CD14-positive monocyte (primary cell): ENCODE measurements around the gene NFATC1. TPM values are rescaled to one million over a fixed set of nuclear protein-coding genes. Genes with fewer than 3 reads are reported as not detected.

Experiments used
- DNase-seq, 3 donors: peaks; one replicate each; pipeline ENCODE4 v3.0.0-alpha.2; 2011 to 2022
- H2AFZ ChIP-seq: 2 replicates; pipeline ENCODE4 v1.6.0; 2012; ENCODE audit warnings: mild to moderate bottlenecking, low read depth, low read length, inconsistent platforms; ENCODE audit not compliant: insufficient read depth, poor library complexity, severe bottlenecking
- H3K27ac ChIP-seq, 2 donors: 1 replicate in 1 of 2; 2 replicates in 1 of 2; pipeline ENCODE4 v1.5.1; 2012 to 2013; ENCODE audit warnings: low read length in 2 of 2, control low read depth in 1 of 2, inconsistent platforms in 1 of 2, low read depth in 1 of 2, mild to moderate bottlenecking in 1 of 2
- H3K27me3 ChIP-seq, 2 donors: one replicate each; pipeline versions ENCODE4 v1.6.0 to v1.6.1; 2011 to 2013; ENCODE audit warnings: low read length in 2 of 2; ENCODE audit not compliant: control insufficient read depth in 2 of 2, insufficient read depth in 2 of 2
- H3K36me3 ChIP-seq, 2 donors: replicated peaks in 1 of 2; 1 replicate in 1 of 2; 2 replicates in 1 of 2; pipeline versions ENCODE4 v1.5.1 to v1.6.1; 2012 to 2013; ENCODE audit warnings: low read length in 2 of 2, control low read depth in 1 of 2, inconsistent platforms in 1 of 2, mild to moderate bottlenecking in 1 of 2; ENCODE audit not compliant: insufficient read depth in 2 of 2, control insufficient read depth in 1 of 2
- H3K4me1 ChIP-seq, 2 donors: 1 replicate in 1 of 2; 2 replicates in 1 of 2; pipeline versions ENCODE4 v1.5.1 to v1.6.1; 2012 to 2013; ENCODE audit warnings: low read length in 2 of 2, control low read depth in 1 of 2, inconsistent platforms in 1 of 2, mild to moderate bottlenecking in 1 of 2, moderate library complexity in 1 of 2; ENCODE audit not compliant: insufficient read depth in 2 of 2, control insufficient read depth in 1 of 2
- H3K4me2 ChIP-seq: replicated peaks from 2 replicates; pipeline ENCODE3; 2012; ENCODE audit warnings: low read length, moderate library complexity, mild to moderate bottlenecking; ENCODE audit not compliant: poor library complexity, severe bottlenecking; ENCODE audit errors: extremely low read depth
- H3K4me3 ChIP-seq, 3 experiments: fragments of 200-600 bp in 1 of 3; sonication (generic) in 1 of 3; replicated peaks in 1 of 3; 1 replicate in 2 of 3; 2 replicates in 1 of 3; pipeline ENCODE4 v1.5.1; 2011 to 2013; ENCODE audit warnings: low read length in 3 of 3, mild to moderate bottlenecking in 3 of 3, control low read depth in 2 of 3, low read depth in 2 of 3, inconsistent platforms in 1 of 3, moderate library complexity in 1 of 3
- H3K79me2 ChIP-seq: 2 replicates; pipeline ENCODE4 v1.6.0; 2012; ENCODE audit warnings: mild to moderate bottlenecking, control low read depth, inconsistent platforms, low read length, moderate library complexity; ENCODE audit not compliant: insufficient read depth
- H3K9ac ChIP-seq: 2 replicates; pipeline ENCODE4 v1.6.0; 2017; ENCODE audit warnings: low read length, mild to moderate bottlenecking; ENCODE audit not compliant: insufficient read depth, poor library complexity, severe bottlenecking
- H3K9me3 ChIP-seq, 2 donors: replicated peaks in 1 of 2; 1 replicate in 1 of 2; 2 replicates in 1 of 2; pipeline versions ENCODE4 v1.5.1 to v1.6.1; 2012 to 2013; ENCODE audit warnings: low read length in 2 of 2, control low read depth in 1 of 2; ENCODE audit not compliant: control insufficient read depth in 1 of 2, insufficient read depth in 1 of 2
- H4K20me1 ChIP-seq: 2 replicates; pipeline ENCODE4 v1.6.0; 2012; ENCODE audit warnings: mild to moderate bottlenecking, low read length, control low read depth, moderate library complexity; ENCODE audit not compliant: insufficient read depth
- H3K27ac Mint-ChIP-seq, 7 donors: one replicate each; pipeline ENCODE4 v1.8.0; 2020; ENCODE audit warnings: mild to moderate bottlenecking in 7 of 7, mixed read lengths in 7 of 7, moderate library complexity in 6 of 7, inconsistent platforms in 2 of 7
- H3K27me3 Mint-ChIP-seq, 3 donors: one replicate each; pipeline ENCODE4 v1.8.0; 2021 to 2022; ENCODE audit warnings: low read depth in 3 of 3, mild to moderate bottlenecking in 3 of 3, mixed read lengths in 3 of 3, moderate library complexity in 3 of 3, inconsistent platforms in 1 of 3
- H3K36me3 Mint-ChIP-seq, 2 donors: one replicate each; pipeline ENCODE4 v1.8.0; 2020; ENCODE audit warnings: mixed read lengths in 2 of 2, inconsistent platforms in 1 of 2, mild to moderate bottlenecking in 1 of 2
- H3K4me1 Mint-ChIP-seq: one replicate; pipeline ENCODE4 v1.8.0; 2020; ENCODE audit warnings: mild to moderate bottlenecking, mixed read lengths
- H3K4me3 Mint-ChIP-seq, 2 donors: one replicate each; pipeline ENCODE4 v1.8.0; 2020; ENCODE audit warnings: mild to moderate bottlenecking in 2 of 2, mixed read lengths in 2 of 2, moderate library complexity in 1 of 2
- H3K9me3 Mint-ChIP-seq, 7 donors: one replicate each; pipeline ENCODE4 v1.8.0; 2020 to 2022; ENCODE audit warnings: mixed read lengths in 7 of 7, mild to moderate bottlenecking in 6 of 7, moderate library complexity in 6 of 7, inconsistent platforms in 2 of 7
- WGBS: methylation state at CpG from one replicate; pipeline ENCODE4 v1.1.5; 2013; ENCODE audit warnings: missing lambda C conversion rate; ENCODE audit not compliant: insufficient coverage; 5-methylcytosine and 5-hydroxymethylcytosine counted together
- intact Hi-C, 2 donors: fragments of 100-400 bp; cut with micrococcal nuclease; formaldehyde crosslinking; loops; one replicate each; pipeline versions ENCODE4 v1.15.0 to v1.15.1; 2023
- polyA plus RNA-seq, 3 donors: library from polyadenylated mRNA; depleted of rRNA in 1 of 3; unstranded in 2 of 3; stranded (reverse) in 1 of 3; fragments of 300-500 nt in 2 of 3; fragments of >200 nt in 1 of 3; fragmentation: Illumina TruSeq in 2 of 3; gene quantifications; 1 replicate in 2 of 3; 2 replicates in 1 of 3; pipeline ENCODE4 v1.2.3, GENCODE V29; 2012 to 2021
- TF ChIP-seq, protein P1 (sequence below): fragments of 200-600 bp; IDR thresholded peaks from one replicate; pipeline ENCODE4 v1.8.0; 2022; ENCODE audit warnings: antibody characterized with exemption, mild to moderate bottlenecking

The NFATC1 gene
- polyA plus RNA-seq, 3 donors: 7.8 to 10.7 (median 8.3) TPM

DNA sequence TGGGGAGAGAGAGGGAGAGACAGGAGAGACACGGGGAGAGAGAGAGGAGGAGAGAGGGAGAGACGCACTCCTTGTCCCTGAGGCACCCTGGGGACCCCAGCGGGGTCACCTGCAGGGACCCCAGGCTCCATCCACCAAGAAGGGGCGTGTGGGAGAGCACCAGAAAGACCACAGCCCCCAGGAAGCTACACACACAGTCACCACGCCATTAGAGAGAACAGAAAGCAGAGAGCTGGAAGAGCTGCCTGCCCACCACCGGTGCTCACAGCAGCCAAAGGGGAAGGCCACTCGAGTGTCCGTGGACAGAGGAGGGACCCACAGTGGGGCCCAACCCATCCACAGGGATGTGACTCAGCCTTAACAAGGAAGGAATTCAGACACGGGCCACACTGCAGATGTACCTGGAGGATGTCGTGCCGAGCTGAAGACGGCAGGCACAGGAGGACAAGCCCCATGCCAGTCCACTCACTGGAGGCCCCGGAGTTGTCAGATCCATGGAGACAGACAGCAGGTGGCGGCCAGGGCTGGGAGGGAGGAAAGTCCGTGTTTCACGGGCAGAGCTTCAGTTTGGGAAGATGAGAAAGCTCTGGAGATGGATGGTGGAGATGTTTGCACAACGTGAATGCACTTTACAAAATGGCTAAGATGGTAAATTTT is 11.5 kb upstream of the NFATC1 start:
- no peak overlapping the region for H3K27ac ChIP-seq
- no peak overlapping the region for H3K9ac ChIP-seq
- H3K36me3 ChIP-seq: no peaks in the 10 kb centered on the region
- Mint-ChIP-seq H3K4me3 (no peak overlapping the region), H3K27me3 (peaks cover 16 to 34% (median 26%) of the 10 kb centered on the region in 3 donors), H3K36me3 (peaks cover 4 to 8% of the 10 kb centered on the region in 2 donors), H3K4me1 (peaks cover 3% of the 10 kb centered on the region), H3K27ac (peak overlapping the region in 2 of 7 donors; percentile 0 to 28), H3K9me3 (peaks cover 0 to 4% (median 0%) of the 10 kb centered on the region in 7 donors)
- H3K4me2 ChIP-seq: no peak overlapping the region
- WGBS: 74% methylated on average over 14 of the region's 17 CpGs
- DNase-seq: no peak
- H3K27me3 ChIP-seq: peaks cover 10 to 16% of the 10 kb centered on the region in 2 donors
- TF ChIP-seq, protein P1, sequence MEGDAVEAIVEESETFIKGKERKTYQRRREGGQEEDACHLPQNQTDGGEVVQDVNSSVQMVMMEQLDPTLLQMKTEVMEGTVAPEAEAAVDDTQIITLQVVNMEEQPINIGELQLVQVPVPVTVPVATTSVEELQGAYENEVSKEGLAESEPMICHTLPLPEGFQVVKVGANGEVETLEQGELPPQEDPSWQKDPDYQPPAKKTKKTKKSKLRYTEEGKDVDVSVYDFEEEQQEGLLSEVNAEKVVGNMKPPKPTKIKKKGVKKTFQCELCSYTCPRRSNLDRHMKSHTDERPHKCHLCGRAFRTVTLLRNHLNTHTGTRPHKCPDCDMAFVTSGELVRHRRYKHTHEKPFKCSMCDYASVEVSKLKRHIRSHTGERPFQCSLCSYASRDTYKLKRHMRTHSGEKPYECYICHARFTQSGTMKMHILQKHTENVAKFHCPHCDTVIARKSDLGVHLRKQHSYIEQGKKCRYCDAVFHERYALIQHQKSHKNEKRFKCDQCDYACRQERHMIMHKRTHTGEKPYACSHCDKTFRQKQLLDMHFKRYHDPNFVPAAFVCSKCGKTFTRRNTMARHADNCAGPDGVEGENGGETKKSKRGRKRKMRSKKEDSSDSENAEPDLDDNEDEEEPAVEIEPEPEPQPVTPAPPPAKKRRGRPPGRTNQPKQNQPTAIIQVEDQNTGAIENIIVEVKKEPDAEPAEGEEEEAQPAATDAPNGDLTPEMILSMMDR: no peak
- intact Hi-C loops: loop anchor here in 1 of 2 donors (5.0 kb wide), 1 partner anchor 38 kb away; no protein-coding TSS in a partner anchor
- H3K4me3 ChIP-seq: no peak overlapping the region
- no peaks in the 10 kb centered on the region for H3K9me3 ChIP-seq
- H3K79me2 ChIP-seq: no peaks in the 10 kb centered on the region
- peaks cover under 1% of the 10 kb centered on the region in 2 donors for H3K4me1 ChIP-seq
- H4K20me1 ChIP-seq: peaks cover 9% of the 10 kb centered on the region
- no peak overlapping the region for H2AFZ ChIP-seq

DNA sequence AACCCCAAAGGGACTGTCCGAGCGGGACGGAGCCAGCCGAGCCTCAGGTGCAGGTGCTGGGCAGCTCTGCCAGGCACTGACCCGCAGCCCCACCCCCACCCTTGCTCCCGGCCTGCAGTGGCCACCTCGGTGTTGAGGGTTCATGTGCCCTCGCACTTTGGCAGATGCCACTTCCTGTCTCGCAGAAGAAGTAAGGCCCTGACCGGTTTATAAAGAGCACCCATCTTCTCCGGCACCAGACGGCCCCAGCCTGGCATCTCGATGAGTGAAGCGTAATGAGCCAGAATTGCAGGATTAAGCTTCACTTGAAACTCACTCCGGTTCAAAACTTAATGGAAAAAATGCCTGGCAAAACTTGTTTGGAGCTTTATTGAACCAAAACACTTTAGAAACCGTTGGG is 10.9 kb upstream of the NFATC1 start:
- Mint-ChIP-seq H3K36me3 (peaks cover 2 to 5% of the 10 kb centered on the region in 2 donors), H3K4me1 (no peaks in the 10 kb centered on the region), H3K27ac (no peak overlapping the region), H3K9me3 (peaks cover 0 to 4% (median 0%) of the 10 kb centered on the region in 7 donors), H3K27me3 (peaks cover 21 to 40% (median 30%) of the 10 kb centered on the region in 3 donors), H3K4me3 (no peak overlapping the region)
- TF ChIP-seq, protein P1: no peak
- Histone ChIP-seq H2AFZ (no peak overlapping the region), H3K4me3 (no peak overlapping the region), H3K27me3 (peaks cover 16 to 22% of the 10 kb centered on the region in 2 donors), H3K36me3 (no peaks in the 10 kb centered on the region), H3K4me2 (no peak overlapping the region), H3K9me3 (no peaks in the 10 kb centered on the region), H3K9ac (no peak overlapping the region), H3K27ac (no peak overlapping the region), H3K4me1 (no peaks in the 10 kb centered on the region), H4K20me1 (peaks cover 7% of the 10 kb centered on the region), H3K79me2 (no peaks in the 10 kb centered on the region)
- intact Hi-C loops: loop anchor here (5.0 kb wide), 1 partner anchor 37 kb away; no protein-coding TSS in a partner anchor
- WGBS: 84% methylated on average over 16 of the region's 16 CpGs
- no peak for DNase-seq
